Fibroblast of gingiva (primary cell): ENCODE data around the gene CH25H.

Source experiments
- DNase-seq: peaks from one replicate; pipeline ENCODE4 v3.0.0-alpha.2; 2011; ENCODE audit warnings: low read depth

CH25H gene

GRCh38 chr10:89228962-89229361 is 21.8 kb upstream of the CH25H start:
- no peak for DNase-seq

- DNase-seq, result no peak
Measured at GRCh38 chr10:89228146-89228545, 21.0 kb upstream of the CH25H start.

- DNase-seq, result no peak
Measured at GRCh38 chr10:89226891-89227290, 19.8 kb upstream of the CH25H start.

GRCh38 chr10:89224739-89225443 is 17.8 kb upstream of the CH25H start:
- no peak for DNase-seq

GRCh38 chr10:89221919-89222318 is 14.8 kb upstream of the CH25H start:
- DNase-seq, result peak; percentile 64

GRCh38 chr10:89219513-89220218 is 12.5 kb upstream of the CH25H start:
- DNase-seq, result no peak

- peak; percentile 46 for DNase-seq
Measured at GRCh38 chr10:89217057-89217990, 10.2 kb upstream of the CH25H start.

GRCh38 chr10:89216056-89216455 is 8.9 kb upstream of the CH25H start:
- no peak for DNase-seq

- no peak for DNase-seq
Measured at GRCh38 chr10:89215511-89215910, 8.4 kb upstream of the CH25H start.

- no peak for DNase-seq
Measured at GRCh38 chr10:89214566-89215165, 7.5 kb upstream of the CH25H start.

- peak; percentile 56 for DNase-seq
Measured at GRCh38 chr10:89213191-89213808, 6.2 kb upstream of the CH25H start.

- no peak for DNase-seq
Measured at GRCh38 chr10:89210794-89211425, 3.8 kb upstream of the CH25H start.

GRCh38 chr10:89209718-89210117 is 2.6 kb upstream of the CH25H start:
- DNase-seq, result no peak

- DNase-seq, result no peak
Measured at GRCh38 chr10:89207801-89208551, 859 bp upstream of the CH25H start.

GRCh38 chr10:89206402-89207180 is 526 bp downstream of the CH25H start:
- DNase-seq, result peak; percentile 16

- DNase-seq, result no peak
Measured at GRCh38 chr10:89204621-89205185, 2.4 kb downstream of the CH25H start.

- DNase-seq, result peak; percentile 48
Measured at GRCh38 chr10:89203237-89203636, 3.9 kb downstream of the CH25H start.

- DNase-seq, result no peak
Measured at GRCh38 chr10:89202033-89202425, 5.1 kb downstream of the CH25H start.

- DNase-seq, result peak; percentile 58
Measured at GRCh38 chr10:89201345-89202032, 5.6 kb downstream of the CH25H start.
